Epidermal melanocyte (primary cell): ENCODE data around the gene LDHD.
"Not testable (repeated sequence)": the region's sequence is repeated elsewhere in the genome, so short reads cannot be mapped to it uniquely, and the experiment has no call there.

Source experiments
- DNase-seq: peaks from one replicate; pipeline ENCODE4 v3.0.0; 2011; ENCODE audit warnings: low spot score; ENCODE audit not compliant: insufficient read length

LDHD gene

DNA sequence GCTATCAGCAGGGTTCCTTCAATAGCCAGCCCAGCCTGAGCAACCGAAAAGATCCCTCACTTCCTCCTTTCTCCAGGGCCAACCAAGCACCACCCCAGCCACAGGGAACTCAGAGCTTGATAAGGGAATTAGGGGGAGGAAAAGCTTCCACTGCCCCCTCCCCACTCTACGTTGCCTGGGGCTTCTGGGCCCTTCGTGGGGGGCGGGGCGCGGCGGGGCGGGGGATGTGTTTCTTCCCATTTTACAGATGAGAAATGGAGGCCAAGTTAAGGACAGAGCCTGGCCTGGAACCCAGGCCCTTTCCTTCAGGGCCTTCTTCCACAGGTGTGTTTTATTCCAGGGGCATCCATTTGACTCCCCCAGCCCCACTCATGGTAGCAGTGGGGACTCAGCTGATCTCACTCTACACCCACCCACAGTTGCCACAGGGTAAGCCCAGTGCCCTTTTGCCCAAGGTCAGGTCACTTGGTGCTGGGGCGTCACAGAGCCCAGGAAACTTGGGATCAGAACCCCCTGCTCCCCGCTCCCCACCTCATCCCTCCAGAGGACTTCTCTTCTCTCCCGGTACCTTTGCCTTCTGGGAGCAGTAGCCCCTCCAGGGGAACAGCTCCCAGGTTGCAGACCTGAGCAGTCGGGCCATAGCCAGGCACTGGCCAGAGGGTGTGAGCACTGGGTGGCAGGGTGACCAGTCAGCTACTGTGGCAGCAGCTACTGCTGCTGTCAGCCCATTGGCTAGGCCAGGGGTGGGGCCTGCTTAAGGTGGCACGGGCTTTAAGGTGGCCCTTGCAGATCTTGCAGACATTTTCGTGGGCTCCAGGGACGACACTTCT lies at the start of gene LDHD:
TSS of gene LDHD (minus strand) at position 700 of the 830 bp plus-strand sequence. CDS start at position 640, 60 bp downstream.
- peak; percentile 57 for DNase-seq

DNA sequence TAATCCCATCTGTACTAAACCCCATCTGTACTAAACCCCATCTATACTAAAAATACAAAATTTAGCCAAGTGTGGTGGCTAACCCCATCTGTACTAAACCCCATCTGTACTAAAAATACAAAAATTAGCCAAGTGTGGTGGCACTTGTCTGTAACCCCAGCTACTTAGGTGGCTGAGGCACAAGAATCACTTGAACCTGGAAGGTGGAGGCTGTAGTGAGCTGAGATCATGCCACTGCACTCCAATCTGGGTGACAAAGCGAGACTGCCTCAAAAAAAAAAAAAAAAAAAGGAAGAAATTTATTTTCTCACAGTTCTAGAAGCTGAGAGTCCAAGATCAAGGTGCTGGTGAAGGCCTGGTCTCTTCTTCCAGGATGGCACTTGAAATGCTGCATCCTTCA lies 43.8 kb upstream of the LDHD start:
- DNase-seq = no peak

DNA sequence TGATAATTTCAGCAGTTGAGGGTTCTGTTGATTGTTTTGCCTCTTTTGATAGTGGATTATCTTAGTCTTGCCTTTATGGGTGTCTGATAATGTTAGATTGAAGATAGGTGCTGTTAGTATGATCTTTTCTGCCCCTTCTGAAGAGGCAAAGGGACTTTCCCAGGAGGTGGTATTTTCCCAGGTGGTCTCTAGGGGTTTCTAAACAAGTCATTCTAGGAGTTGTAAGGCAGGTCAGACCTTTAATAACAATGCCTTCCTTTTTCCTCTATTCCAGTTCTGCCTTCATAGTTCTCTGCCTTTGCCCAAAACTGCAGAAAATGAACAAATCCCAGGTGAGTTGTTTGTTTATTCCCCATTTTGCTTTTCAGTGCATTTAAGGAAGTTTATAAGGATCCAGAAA lies 36.1 kb upstream of the LDHD start:
- no peak for DNase-seq

DNA sequence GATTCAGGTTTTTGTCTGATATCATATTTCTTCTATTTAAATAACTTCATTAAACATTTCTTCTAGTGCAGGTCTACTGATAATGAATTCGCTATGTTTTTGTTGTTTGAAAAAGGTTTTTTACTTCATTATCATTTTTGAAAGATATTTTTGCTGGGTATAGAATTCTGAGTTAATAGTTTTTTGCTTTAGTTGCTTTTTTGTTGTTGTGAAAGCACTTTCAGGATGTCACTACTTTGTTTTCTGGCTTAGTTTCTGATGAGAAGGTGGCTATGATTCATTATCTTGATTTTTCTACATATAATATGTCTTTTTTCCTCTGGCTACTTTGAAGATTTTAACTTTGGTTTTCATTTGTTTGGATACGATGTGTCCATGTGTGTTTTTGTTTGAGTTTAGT lies 35.2 kb upstream of the LDHD start:
- DNase-seq = no peak

DNA sequence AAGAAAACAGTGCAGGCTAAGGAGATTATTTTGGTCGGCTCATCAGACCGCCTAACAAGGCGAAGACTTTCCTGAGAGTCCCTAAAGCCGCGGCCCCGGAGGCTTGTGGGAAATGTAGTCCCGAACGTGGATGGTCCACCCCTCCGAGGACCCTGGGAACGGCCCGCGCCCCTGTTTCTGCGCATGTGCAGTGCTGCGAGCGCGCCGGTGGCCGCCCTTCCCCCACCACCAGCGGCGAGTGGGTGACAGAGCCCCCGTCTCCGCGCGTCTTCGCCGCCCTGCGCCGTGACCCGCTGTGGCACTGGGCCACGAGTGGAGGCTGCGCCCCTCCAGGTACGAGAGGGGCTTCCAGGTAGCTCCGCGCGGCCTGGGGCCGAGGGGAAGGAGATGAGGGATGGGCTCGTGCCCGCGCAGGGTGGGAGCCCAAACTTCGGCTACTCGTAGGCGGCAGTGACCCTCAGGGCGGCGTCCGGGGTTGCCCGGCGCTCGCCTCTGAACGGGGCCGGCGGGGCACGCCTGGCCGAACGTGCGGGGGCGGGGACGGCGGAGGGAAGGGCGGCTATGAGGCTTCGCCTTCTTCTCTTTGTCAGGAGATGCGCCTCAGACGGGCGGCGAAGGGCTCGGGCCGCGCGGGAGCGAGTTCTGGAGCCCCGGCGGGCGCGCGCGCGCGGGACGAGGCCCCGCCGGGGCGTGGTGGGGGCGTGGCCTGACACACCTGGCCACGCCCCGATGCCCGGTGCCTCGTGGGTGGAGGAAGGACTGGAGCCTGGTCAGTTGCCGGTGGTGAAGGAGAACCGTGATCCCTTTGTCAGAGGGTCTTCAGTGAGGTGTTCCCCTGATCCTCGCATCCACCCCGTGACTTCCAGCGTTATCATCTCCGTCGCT lies 32.0 kb upstream of the LDHD start, which contains the start of gene ZFP1:
TSS of gene ZFP1 (plus strand) at position 214 of the 885 bp plus-strand sequence. CDS start 4,428 bp downstream, outside the sequence.
- DNase-seq = peak; percentile 97

DNA sequence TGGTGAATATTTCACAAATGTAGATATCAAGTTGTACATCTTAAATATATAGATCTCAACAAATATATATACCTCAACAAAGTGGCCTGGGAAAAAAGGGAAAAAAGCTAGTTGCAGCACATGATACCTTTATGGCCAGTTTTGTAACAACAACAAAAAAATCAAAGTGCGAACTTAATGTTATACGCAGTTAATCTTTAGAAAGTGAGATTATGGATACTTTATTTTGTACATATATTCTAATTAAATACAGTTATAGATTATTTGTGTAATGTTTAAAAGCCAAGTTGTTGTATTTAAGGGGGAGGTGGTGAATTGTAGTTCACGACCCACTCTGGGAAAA lies 31.4 kb upstream of the LDHD start:
- no peak for DNase-seq

DNA sequence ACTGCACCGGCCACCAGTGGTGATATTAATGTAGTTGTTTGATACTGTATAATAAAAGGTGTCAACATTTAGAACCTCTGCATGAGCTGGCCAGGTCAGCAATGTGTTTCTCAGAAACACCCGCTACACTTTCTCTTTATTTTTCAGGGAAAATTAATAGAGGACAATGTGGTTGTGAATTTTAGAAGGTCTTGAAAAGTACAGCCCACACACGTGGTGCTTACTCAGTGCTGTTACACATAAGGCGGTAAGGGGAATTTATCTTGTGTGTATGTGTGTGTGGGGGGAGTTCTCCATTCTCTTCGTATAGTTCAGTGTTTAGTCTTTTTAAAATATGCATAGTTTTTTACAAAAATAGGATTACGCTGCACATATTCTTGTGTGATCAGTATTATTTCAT lies 27.4 kb upstream of the LDHD start:
- no peak for DNase-seq

DNA sequence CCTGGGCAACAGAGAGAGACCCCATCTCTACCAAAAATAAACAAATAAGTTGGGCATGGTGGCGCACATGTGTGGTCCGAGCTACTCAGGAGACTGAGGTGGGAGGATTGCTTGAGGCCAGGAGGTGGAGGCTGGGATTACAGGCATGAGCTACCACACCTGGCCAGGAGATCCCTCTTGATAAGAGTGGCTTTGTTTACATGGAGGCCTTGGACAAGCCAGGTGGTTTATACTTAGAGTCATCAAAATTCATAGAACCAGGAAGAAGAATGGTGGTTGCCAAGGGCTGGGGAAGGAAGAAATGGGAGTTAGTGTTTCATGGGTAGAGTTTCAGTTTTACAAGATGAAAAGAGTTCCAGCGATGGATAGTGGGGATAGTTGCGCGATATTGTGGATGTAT lies 22.9 kb upstream of the LDHD start:
- DNase-seq = no peak

DNA sequence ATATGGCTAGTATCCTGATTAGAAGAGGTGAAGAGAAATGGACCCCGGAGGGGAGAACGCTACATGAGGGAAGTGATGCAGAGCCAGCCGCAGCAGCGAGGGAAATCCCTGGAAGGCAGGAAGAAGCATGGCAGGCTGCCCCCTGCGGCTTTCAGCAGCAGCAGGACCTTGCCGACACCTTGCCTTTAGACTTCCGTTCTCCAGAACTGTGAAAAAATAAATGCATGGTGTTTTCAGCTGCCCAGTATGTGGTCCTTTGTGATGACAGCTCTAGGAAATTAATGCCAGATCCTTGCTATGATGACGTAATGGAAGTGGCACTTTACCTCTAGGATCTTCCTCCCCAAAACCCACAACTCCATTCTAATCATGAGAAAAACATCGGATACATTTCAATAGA lies 22.1 kb upstream of the LDHD start:
- DNase-seq = no peak

DNA sequence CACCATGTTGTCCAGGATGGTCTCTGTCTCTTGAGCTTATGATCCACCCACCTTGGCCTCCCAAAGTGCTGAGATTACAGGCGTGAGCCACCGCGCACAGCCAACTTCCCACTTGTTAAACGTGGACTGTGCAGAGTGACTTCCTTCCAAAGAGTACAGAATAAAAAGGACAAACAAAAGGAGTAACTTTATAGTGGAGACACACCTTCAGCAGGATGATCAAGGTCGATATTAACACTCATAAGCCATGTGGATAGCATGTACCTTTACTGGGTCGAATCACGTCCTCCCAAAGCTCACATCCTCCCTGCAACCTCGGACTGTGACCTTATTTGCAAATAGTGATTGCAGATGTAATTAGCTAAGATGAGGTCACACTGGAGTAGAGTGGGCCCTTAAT lies 21.7 kb upstream of the LDHD start:
- DNase-seq = no peak

DNA sequence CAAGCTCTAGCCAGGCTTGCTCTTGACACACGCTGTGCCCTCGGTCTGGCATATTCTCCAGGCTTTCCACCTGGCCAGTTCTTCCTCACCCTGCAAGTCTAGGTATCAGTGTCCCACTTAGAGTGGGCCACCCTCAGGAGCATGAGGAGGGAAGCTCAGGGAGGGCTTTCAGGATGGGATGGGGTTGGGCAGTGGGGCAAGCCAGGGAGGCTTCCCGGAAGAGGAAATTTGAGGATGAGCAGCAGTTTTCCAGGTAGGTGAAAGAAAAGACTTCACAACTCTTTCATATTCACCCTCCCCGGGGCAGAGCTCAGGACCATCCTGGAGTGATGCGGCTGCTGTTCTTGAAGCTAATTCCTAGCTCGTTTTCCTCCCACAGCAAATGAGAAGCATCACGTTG lies 14.5 kb upstream of the LDHD start:
- no peak for DNase-seq

DNA sequence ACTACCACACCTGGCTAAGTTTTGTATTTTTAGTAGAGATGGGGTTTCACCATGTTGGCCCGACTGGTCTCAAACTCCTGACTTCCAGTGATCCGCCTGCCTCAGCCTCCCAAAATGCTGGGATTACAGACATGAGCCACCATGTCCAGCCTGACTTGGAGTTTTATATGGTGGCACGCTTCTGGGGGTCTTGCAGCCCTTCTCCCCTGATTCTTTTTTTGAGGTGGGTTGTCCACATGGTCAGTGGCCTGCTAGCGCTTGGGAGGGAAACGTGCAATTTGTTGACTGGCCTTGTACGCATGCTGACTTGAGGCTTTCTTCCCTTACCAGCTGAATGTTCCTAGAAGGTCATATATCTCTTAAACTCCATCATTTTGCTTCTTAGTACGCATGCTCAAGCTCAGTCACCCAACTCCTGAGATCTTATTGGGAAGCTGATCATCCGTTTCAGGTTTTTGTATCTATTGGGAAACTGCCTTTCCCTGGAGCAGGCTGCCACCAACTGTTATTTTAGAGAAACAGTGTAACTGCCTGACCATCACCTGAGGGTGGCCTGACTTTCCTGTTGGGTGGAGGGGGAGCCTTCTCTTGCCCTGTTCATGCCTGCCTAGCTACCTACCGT lies 13.7 kb upstream of the LDHD start:
- no peak for DNase-seq

DNA sequence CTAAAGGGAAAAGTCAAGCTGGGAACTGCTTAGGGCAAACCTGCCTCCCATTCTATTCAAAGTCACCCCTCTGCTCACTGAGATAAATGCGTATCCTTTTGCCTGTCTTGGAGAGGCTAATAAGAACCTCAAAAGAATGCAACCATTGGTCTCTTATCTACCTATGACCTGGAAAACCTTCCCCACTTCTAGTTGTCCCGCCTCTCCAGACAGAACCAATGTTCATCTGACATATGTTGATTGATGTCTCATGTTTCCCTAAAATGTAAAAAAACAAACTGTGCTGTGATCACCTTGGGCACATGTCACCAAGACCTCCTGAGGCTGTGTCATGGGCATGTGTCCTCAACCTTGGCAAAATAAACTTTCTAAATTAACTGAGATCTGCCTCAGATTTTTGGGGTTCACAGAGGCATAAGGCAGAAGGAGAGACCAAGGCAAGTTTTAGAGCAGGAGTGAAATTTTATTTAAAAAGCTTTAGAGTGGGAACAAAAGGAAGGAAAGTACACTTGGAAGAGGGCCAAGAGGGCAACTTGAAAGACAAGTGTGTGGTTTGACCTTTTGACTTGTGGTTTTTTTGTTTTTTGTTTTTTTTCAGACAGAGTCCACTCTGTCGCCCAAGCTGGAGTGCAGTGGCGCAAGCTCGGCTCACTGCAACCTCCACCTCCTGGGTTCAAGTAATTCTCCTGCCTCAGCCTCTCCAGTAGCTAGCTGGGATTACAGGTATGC lies 13.0 kb upstream of the LDHD start:
- DNase-seq = not testable (repeated sequence)

DNA sequence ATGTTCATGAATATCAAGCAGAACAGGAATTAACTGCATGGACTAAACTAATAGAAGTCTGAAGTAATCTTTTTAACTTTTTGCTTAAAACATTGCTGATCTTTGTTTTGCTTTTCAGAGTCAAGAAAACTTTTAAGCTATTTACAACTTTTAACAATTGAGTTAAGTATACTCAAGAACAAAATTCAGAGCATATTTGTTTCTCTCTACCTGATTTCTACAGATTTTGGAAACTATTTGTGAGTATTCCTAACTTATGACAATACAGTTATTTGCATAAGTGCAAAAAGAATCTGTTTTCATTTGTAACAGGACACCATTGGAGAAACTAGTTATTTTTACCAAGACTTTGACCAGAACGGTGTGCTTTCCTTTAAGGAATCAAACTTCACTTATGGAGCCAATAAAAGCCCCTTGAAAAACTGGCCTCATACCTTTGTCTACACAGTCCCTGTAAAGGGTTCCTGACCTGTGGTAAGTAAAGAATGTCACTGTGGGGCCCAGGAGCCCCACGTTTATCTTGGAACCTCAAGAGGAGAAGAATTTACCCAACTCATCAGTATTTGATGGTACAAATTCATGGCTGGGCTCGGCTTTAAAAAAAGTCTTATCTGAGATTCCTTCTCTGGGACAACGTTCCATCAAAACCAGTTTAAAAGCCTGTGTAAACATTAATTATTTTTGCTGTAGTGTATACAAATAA lies 11.3 kb upstream of the LDHD start:
- no peak for DNase-seq

DNA sequence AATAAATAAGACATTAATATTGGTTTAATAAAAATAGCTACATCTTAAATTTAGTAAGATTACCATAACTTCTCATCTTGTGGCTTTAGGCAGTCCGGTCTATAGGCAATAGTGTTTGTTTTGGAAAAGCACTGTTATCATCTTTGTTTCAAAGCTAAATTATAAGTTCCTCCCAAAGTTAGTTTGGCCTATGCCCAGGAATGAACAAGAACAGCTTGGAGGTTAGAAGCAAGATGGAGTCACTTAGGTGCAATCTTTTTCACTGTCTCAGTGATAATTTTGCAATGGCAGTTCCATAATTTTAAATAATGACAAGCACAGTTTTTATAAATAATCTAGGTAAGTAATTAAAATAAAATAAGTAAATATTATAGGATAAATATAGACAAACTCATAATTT lies 6.0 kb upstream of the LDHD start:
- DNase-seq = no peak

DNA sequence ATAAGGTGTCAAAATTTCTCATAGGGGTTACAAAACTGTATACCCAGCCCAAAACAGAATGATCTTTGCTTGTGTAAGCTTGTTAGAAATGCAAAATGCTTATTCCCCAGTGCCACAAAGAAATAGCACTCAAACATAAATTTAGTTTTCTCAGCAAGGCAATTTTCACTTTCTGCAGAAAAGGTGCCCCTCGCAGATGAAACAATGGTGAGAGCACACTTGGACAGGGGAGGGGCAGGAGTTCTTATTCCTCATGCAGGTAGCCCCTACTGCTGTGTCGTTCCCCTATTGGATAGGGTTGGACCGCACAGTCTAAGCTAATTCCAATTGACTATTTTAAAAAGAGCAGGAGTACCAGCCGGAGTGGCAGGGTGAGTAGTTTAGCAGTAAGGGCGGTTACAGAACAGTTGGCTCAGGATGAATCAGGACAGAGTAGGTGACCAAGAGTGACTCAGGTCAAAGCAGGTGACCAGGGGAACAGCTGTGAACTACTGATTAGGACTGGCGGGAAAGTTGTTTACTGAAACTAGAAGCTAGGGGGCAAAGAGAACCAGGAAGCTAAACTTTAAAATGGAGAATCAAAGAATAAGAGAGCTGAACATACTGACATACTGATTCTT lies 5.5 kb upstream of the LDHD start:
- DNase-seq = no peak

DNA sequence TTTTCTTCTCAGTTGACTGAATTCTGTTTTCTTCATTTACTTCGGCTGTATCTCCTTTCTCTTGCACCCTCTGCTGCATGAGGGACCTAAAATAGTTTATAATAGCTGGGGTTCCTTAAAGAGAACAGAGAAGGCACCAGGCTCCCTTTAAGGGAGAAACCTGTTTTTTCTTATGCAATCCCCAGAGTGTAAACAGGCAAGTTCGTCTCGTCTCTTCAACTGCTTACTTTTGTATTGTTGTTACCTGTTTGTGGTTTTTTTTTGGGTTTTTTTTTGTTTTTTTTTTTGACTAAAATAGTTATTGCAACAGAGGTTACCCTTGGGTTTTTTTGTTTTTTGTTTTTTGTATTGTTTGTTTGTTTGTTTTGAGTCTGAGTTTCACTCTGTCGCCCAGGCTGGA lies 3.7 kb upstream of the LDHD start:
- DNase-seq = no peak

DNA sequence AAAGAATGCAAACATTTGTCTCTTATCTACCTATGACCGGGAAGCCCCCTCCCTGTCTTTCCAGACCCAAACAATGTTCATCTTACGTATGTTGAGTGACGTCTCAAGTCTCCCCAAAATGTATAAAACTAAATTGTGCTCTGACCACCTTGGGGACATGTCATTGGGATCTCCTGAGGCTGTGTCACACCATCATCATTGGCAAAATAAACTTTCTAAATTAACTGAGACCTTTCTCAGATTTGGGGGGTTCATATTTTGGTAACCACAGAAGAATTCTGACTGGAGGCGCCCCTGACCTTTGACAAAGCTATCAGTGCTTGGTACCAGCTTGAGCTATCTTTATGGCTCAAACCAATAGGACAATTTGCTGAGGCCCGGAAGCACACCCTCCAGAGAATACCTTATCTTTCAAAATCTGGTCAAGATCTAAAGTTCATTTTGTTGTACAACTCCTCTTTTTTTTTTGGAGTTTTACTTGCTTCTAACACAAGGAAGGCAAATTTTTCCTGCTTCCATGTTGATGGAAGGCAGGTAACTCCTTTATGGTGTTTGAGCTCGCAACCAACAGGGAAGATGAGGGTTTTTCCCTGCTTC lies 2.5 kb upstream of the LDHD start:
- no peak for DNase-seq

DNA sequence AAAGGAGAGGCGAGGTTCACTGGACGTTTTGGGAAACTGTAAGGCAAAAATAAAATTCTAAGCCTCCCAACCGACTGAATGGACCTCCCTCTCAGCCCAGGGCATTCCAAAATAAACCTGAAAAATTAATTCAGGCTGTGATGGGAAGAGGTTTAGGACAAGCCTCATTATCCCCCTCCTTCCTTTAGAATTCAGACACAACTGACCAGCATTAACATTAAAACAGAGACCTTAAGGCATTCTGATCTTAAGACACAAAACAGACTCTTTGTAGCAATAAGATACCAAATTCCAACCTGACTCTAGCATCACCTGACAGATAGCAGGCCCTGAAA lies 298 bp upstream of the LDHD start:
- no peak for DNase-seq
